KOPT-K1 (cell line): ENCODE results near the gene NTHL1.

Experiments used
- H3K27ac ChIP-seq: fragments of 200-600 bp; sonication (generic); 2 replicates; pipeline ENCODE4 v1.5.1; 2016; ENCODE audit warnings: antibody characterized with exemption, mild to moderate bottlenecking, low read depth, low read length; ENCODE audit not compliant: poor library complexity, severe bottlenecking
- H3K36me3 ChIP-seq: fragments of 200-600 bp; sonication (generic); 2 replicates; pipeline ENCODE4 v1.5.1; 2017; ENCODE audit warnings: antibody characterized with exemption, mild to moderate bottlenecking, low read length, moderate library complexity; ENCODE audit not compliant: insufficient read depth
- H3K9me3 ChIP-seq: fragments of 200-600 bp; sonication (generic); 2 replicates; pipeline ENCODE4 v1.5.1; 2017; ENCODE audit warnings: antibody characterized with exemption, low read length, mild to moderate bottlenecking; ENCODE audit not compliant: insufficient read depth, poor library complexity, severe bottlenecking

NTHL1 gene

DNA sequence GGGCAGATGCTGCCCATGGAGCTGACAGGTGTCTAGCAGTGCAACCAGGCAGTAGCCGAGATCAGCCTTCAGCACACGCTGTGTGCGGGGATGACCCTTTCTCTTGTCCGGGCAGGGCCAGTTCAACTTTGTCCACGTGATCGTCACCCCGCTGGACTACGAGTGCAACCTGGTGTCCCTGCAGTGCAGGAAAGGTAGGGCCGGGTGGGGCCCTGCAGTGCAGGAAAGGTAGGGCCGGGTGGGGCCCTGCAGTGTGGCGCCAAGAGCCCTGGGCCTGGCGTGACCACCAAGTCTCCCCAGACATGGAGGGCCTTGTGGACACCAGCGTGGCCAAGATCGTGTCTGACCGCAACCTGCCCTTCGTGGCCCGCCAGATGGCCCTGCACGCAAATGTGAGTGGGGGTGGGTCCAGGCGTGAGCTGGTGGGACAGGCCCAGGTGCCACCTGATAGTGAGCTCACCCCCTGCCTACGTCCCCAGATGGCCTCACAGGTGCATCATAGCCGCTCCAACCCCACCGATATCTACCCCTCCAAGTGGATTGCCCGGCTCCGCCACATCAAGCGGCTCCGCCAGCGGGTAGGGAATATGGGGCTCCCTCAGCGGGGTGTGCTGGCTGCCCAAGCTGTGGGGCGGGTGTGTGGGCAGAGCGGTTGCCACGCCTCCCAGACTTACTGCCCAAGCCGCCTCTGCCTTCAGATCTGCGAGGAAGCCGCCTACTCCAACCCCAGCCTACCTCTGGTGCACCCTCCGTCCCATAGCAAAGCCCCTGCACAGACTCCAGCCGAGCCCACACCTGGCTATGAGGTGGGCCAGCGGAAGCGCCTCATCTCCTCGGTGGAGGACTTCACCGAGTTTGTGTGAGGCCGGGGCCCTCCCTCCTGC lies 40.4 kb upstream of the NTHL1 start:
- Histone ChIP-seq H3K36me3 (peaks cover 82% of the 10 kb centered on the region), H3K9me3 (no peaks in the 10 kb centered on the region), H3K27ac (no peak overlapping the region)

DNA sequence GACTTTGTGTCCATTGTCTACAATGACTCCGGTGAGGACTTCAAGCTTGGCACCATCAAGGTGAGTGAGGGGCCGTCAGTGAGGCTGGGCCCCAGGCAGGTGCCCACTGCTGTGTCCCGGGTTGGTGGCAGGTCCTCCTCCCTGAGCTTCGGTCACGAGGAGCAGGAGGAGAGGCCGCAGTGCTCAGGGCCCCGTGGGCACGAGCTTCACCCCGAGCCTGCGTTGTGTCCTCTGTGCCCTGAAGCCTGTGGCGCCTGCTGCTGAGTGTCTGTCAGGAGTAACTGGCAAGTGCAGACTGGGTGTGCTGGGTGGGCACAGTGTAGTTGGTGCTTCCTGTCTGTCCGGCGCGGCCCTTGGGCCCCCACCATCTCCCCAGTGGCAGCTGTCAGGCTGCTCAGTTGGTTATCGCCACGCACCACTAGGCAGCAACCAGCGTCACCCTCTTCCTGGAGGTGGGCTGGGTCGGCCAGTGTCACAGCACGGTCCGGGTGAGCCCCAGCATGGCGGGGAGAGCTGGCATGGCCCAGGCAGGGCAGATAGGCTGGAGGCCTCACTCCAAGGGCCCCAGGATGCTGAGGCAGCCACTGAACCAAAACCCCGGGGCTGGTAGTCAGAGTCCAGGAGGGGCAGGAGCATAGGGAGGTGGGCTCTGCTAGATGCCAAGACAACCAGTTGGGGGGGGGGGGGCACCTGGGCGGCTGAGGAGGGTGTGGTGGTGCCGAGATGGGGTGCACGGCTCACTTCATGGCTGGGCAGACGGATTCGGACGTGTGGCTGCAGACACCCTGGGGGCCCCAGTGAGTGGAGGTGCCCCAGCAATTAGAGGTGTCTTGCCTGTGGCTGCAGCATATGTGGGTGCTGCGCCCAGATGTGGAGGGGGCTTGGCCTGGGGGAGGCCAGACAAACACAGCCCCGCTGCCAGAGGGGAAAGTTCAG lies 39.4 kb upstream of the NTHL1 start:
- Histone ChIP-seq H3K27ac (no peak overlapping the region), H3K36me3 (peaks cover 88% of the 10 kb centered on the region), H3K9me3 (no peaks in the 10 kb centered on the region)

DNA sequence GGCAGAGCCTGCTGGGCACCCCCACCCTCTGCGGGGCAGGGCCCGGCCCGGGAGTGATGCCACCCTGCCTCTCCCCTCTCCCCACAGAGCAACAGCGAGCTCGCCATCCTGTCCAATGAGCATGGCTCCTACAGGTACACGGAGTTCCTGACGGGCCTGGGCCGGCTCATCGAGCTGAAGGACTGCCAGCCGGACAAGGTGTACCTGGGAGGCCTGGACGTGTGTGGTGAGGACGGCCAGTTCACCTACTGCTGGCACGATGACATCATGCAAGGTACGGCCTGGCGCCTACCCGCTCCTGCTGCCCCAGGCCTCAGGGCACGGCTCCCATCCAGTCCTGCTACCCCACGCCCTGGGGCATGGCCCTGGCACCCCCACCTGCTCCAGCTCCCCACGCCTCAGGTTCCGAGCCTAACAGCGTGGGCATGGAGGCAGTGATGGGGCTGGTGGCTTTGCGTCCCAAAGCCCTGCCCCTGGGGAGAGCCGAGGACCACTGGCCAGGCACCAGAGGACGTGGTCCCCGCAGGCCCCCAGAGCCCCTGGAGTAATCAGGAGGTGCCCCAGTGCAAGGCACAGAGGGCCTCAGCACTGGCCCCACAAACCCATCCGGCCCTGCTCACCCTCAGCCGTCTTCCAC lies 38.6 kb upstream of the NTHL1 start:
- Histone ChIP-seq H3K27ac (no peak overlapping the region), H3K36me3 (peaks cover 85% of the 10 kb centered on the region), H3K9me3 (no peaks in the 10 kb centered on the region)

DNA sequence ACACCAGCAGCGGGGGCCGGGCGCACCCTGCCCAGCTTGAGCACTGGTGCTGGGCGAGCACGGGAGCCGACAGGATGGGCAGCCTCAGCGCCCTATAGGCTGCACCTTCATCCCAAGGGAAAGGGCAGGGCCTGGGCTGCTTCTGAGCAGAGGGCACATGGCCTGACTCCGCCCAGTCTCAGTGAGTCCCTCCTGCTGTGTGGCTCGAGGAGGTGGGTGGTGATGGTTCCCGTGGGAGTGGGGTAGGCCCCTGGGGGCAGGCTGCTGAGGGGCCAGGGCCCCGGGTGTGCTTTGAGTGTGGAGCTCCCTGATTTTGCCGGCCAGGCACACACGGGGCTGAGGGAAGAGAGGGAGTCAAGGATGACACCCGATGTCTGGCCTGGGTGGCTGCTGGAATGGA lies 38.0 kb upstream of the NTHL1 start:
- peaks cover 84% of the 10 kb centered on the region for H3K36me3 ChIP-seq
- no peak overlapping the region for H3K27ac ChIP-seq
- H3K9me3 ChIP-seq = no peaks in the 10 kb centered on the region

DNA sequence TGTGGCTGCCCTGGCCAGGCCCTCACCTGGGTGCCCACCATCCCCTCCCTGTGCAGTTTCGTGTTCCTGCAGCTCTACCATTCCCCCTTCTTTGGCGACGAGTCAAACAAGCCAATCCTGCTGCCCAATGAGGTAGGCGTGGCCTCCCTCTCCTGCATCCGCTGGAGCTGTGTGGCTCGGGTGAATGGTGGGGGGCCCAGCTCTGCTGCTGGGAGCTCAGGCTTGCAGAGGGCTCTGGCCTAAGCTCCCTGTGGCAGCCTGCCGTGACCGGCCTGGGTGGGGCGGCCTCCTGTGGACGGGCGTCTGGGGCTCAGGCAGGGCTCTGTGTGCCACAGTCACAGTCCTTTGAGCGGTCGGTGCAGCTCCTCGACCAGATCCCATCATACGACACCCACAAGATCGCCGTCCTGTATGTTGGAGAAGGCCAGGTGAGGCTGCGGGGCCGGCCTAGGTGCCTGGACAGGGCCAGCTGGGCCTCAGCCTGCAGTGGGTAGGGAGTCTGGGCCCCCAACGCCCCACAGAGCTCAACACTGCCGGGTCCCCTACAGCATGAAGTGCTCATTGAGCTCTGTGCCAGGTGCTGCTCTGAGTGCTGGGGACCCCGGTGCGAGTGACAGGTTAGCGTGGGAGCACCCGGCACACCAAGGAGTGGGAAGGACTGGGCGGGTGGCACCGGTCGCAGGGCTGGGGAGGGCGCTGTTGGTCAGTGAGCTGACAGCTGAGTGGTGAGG lies 37.4 kb upstream of the NTHL1 start:
- Histone ChIP-seq H3K27ac (no peak overlapping the region), H3K9me3 (no peaks in the 10 kb centered on the region), H3K36me3 (peaks cover 78% of the 10 kb centered on the region)

DNA sequence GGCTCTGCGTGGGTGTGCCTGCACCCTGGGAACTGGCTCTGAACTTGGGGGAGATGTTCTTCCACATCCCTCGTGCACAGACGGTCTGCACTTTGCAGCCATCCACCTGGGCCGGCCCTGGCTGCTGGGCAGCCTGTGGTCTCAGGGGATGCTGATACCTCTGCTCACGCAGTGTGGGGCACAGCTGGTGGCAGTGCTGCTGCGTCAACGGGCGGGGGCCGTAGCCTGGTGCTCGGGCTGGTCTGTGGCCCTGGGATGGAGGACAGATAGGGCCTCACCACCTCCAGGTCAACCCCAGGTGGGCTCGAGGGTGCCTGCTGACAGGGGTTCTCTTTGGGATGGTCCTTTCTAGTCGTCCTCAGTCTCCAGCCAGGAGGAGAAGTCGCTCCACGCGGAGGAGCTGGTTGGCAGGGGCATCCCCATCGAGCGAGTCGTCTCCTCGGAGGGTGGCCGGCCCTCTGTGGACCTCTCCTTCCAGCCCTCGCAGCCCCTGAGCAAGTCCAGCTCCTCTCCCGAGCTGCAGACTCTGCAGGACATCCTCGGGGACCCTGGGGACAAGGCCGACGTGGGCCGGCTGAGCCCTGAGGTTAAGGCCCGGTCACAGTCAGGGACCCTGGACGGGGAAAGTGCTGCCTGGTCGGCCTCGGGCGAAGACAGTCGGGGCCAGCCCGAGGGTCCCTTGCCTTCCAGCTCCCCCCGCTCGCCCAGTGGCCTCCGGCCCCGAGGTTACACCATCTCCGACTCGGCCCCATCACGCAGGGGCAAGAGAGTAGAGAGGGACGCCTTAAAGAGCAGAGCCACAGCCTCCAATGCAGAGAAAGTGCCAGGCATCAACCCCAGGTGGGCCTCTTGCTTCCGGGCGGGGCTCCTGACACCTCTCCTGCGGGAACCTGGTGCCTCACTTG lies 36.5 kb upstream of the NTHL1 start:
- no peaks in the 10 kb centered on the region for H3K9me3 ChIP-seq
- H3K27ac ChIP-seq = peak overlapping the region; percentile 18
- peaks cover 69% of the 10 kb centered on the region for H3K36me3 ChIP-seq

DNA sequence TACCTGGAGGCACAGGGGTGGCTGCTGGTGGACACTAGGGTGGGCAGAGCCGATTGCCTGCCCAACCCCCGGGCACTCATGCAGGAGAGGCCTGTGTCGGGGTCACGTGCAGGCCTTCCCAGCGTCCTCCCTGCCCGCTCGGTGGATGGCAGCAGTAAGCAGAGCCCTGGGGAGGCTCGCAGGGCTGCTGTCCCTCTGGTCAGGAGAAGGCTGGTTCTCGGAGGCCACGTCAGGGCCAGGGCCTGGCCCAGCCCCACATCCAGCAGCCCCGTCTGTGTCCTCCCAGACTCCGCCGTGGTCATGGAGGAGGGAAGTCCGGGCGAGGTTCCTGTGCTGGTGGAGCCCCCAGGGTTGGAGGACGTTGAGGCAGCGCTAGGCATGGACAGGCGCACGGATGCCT lies 35.8 kb upstream of the NTHL1 start:
- H3K36me3 ChIP-seq = peaks cover 65% of the 10 kb centered on the region
- peak overlapping the region; percentile 18 for H3K27ac ChIP-seq
- no peaks in the 10 kb centered on the region for H3K9me3 ChIP-seq

DNA sequence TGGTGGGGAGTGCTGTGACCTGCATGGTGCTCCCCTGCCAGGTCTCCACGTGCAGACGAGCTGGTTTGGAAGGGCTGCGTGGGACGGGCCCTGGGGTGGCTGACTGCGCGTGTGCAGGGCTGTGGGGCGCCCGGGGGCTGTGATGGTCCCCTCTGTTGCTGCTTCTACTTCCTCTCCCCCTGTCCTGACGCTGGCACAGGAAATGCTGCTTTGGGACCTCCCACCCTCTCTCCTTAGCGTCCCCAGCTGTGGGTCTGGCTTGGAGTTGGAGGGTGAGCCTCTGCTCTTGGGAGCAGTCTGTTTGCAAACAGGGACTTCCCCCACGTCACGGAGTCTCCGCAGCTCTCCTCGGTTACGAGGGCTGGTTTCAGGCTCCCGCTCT lies 35.3 kb upstream of the NTHL1 start:
- H3K36me3 ChIP-seq = peaks cover 60% of the 10 kb centered on the region
- peak overlapping the region; percentile 18 for H3K27ac ChIP-seq
- no peaks in the 10 kb centered on the region for H3K9me3 ChIP-seq

DNA sequence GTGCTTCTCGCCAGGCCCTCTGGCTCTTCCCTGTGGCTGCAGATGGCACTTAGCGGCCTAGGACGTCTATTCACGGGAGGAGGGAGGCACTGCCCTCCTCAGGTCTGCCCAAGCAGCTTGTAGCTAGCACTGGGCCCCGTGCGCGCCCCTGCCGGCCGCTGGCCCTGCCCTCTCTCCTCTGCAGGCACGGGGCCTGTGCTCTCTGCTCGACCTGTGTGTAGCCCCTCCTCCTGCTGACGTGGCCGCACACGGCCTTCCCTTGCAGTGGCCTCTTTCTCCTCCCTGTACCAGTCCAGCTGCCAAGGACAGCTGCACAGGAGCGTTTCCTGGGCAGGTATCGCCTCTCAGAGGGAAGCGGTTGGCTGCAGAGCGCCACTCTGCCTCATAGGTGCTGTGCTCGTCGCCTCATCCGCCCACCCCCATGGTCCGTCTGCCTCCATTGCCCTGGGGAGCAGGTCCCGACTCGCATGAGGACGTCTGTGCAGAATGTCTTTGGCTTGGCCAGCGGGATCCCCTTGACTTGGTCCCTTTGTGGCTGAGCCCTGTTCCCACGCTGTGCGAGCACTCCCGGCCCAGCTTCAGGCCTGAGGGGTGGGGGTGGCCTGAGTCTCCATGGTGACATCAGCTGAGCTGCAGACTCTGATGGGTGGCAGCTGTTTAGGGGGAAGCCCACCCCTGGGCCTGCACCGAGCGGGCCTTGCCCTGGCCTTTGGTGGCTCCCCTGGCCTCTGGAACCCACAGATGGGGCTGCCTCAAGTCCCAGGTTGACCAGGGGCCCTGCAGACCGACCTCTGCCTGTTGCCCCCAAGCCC lies 34.7 kb upstream of the NTHL1 start:
- H3K36me3 ChIP-seq = peaks cover 54% of the 10 kb centered on the region
- no peak overlapping the region for H3K27ac ChIP-seq
- no peaks in the 10 kb centered on the region for H3K9me3 ChIP-seq

DNA sequence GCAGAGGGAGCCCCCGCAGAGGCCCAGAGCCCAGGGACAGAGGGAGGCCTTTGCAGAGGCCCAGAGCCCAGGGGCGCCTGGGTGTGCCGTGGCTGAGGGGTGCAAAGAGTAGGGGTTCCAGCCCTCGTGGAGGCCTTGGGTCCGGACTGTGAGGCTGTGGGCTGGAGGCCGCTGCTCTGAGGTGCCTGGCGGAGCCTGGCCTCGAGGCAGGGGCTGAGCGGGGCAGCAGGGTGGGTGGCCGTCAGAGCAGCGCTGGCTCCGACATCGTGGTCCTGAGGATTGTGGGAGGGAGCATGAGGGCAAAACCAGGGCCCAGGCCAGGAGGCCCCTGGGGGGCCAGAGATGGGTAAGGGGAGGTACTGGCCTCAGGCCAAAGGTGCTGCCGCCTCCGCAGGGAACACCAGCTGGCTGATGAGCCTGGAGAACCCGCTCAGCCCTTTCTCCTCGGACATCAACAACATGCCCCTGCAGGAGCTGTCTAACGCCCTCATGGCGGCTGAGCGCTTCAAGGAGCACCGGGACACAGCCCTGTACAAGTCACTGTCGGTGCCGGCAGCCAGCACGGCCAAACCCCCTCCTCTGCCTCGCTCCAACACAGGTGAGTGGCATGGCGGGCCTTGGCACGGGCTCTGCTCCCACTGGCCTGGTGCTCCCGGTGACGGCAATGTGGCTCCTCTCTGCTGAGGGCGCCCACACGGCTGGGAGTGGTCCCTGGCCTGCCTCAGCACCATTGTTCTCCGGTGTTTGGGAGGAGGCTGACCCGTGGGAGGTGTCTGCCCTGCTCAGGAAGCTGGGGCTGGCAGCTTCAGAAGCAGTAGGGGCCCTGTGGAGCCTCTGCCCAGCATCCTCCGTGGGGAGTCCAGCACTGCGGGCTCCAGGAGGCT lies 33.8 kb upstream of the NTHL1 start:
- peaks cover 51% of the 10 kb centered on the region for H3K36me3 ChIP-seq
- no peak overlapping the region for H3K27ac ChIP-seq
- H3K9me3 ChIP-seq = no peaks in the 10 kb centered on the region

DNA sequence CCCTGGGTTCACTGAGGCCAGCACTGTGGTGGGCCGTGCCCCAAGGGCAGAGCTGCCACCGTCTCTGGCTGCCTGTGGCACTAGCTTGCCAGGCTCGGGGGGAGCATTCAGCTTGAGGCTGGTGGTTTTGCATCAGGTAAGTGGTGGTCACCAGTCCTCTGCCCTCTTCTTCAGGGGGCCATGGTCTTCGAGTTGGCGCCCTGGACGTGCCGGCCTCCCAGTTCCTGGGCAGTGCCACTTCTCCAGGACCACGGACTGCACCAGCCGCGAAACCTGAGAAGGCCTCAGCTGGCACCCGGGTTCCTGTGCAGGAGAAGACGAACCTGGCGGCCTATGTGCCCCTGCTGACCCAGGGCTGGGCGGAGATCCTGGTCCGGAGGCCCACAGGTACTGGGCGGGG lies 32.4 kb upstream of the NTHL1 start:
- Histone ChIP-seq H3K27ac (no peak overlapping the region), H3K36me3 (peaks cover 49% of the 10 kb centered on the region), H3K9me3 (no peaks in the 10 kb centered on the region)

DNA sequence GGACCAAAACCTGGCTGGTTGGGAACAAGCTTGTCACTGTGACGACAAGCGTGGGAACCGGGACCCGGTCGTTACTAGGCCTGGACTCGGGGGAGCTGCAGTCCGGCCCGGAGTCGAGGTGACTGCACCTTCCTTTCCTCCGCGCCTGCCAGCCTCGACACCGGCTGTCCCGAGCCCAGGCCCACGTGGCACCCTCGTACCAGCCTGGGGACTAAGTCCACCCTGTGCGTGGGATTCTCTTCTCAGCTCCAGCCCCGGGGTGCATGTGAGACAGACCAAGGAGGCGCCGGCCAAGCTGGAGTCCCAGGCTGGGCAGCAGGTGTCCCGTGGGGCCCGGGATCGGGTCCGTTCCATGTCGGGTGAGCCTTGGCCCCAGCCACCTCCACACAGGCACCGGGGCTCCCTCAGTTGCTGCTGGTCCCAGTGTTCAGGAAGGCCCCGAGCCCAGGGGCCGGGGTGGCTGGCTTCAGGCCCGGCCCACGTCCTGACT lies 31.7 kb upstream of the NTHL1 start:
- no peaks in the 10 kb centered on the region for H3K9me3 ChIP-seq
- no peak overlapping the region for H3K27ac ChIP-seq
- peaks cover 46% of the 10 kb centered on the region for H3K36me3 ChIP-seq
